Left lobe of liver (tissue), 2 donors: ENCODE data around the gene FMO2. TPM values are rescaled to one million over a fixed set of nuclear protein-coding genes. Genes with fewer than 3 reads are reported as not detected.
"Not testable (repeated sequence)": the region's sequence is repeated elsewhere in the genome, so short reads cannot be mapped to it uniquely, and the experiment has no call there.

Source experiments
- ATAC-seq: fragments of 200-7000 bp; cut with Tn5 transposase; one replicate; pipeline ENCODE4 v1.9.1; 2020; ENCODE audit warnings: mild to moderate bottlenecking, moderate library complexity
- DNase-seq: peaks from one replicate; pipeline ENCODE4 v3.0.0-alpha.2; 2020; ENCODE audit warnings: low spot score
- total RNA-seq: library from RNA; stranded (reverse); gene quantifications from one replicate; pipeline ENCODE4 v1.2.1, GENCODE V29; 2021
- donor health status: DM: no; HTN: no; CAD: no; lungs with moderate emphysema.
- donor health status: DM: no; HTN: yes; CAD: no.

Gene FMO2
- total RNA-seq, 1 donor from 2014 or later: 8.1 TPM

- no peak for ATAC-seq
These were observed 34.4 kb downstream of the FMO2 start for GRCh38 chr1:171219346-171220080.

GRCh38 chr1:171220081-171220420, 35.0 kb downstream of the FMO2 start:
- ATAC-seq: no peak
- no peak for DNase-seq

More at GRCh38 chr1:171219346-171220080, 34.4 kb downstream of the FMO2 start:
- DNase-seq: no peak

GRCh38 chr1:171220581-171221054, 35.5 kb downstream of the FMO2 start:
- no peak for ATAC-seq

GRCh38 chr1:171221665-171222591, 36.8 kb downstream of the FMO2 start:
- DNase-seq (no peak), ATAC-seq (no peak)

More at GRCh38 chr1:171220581-171221054, 35.5 kb downstream of the FMO2 start:
- no peak for DNase-seq

GRCh38 chr1:171222936-171223335, 37.8 kb downstream of the FMO2 start:
- DNase-seq (no peak), ATAC-seq (no peak)

- DNase-seq, ATAC-seq: not testable (repeated sequence)
These were observed 39.2 kb downstream of the FMO2 start for GRCh38 chr1:171224257-171224656.

GRCh38 chr1:171226747-171227370, 41.8 kb downstream of the FMO2 start:
- peak; percentile 52 for DNase-seq

GRCh38 chr1:171231326-171231725, 46.2 kb downstream of the FMO2 start:
- ATAC-seq (no peak), DNase-seq (no peak)

More at GRCh38 chr1:171226747-171227370, 41.8 kb downstream of the FMO2 start:
- ATAC-seq: peak; percentile 99

- no peak for DNase-seq
- no peak for ATAC-seq
These were observed 48.1 kb downstream of the FMO2 start for GRCh38 chr1:171233183-171233582.

- ATAC-seq: not testable (repeated sequence)
These were observed 51.1 kb downstream of the FMO2 start for GRCh38 chr1:171236231-171236630.

GRCh38 chr1:171243878-171244277, 58.8 kb downstream of the FMO2 start:
- no peak for DNase-seq

More at GRCh38 chr1:171236231-171236630, 51.1 kb downstream of the FMO2 start:
- not testable (repeated sequence) for DNase-seq

GRCh38 chr1:171245458-171246064, 60.5 kb downstream of the FMO2 start:
- DNase-seq: no peak
- ATAC-seq: peak; percentile 99

More at GRCh38 chr1:171243878-171244277, 58.8 kb downstream of the FMO2 start:
- ATAC-seq: no peak

- ATAC-seq (no peak), DNase-seq (no peak)
These were observed 62.4 kb downstream of the FMO2 start for GRCh38 chr1:171247501-171247900.

GRCh38 chr1:171248302-171248701, 63.2 kb downstream of the FMO2 start, which contains the start of gene FMO1:
Gene FMO1, plus strand, starts transcription at chr1:171248494. Its CDS starts 9,594 bp downstream, at chr1:171258088.
- ATAC-seq: peak; percentile 16
- DNase-seq: no peak

- DNase-seq (no peak), ATAC-seq (no peak)
These were observed 63.7 kb downstream of the FMO2 start for GRCh38 chr1:171248841-171249240.

GRCh38 chr1:171250263-171250662, 65.2 kb downstream of the FMO2 start:
- DNase-seq (no peak), ATAC-seq (no peak)

GRCh38 chr1:171251042-171251951, 66.2 kb downstream of the FMO2 start:
- ATAC-seq (peak; percentile 81), DNase-seq (no peak)

- ATAC-seq (no peak), DNase-seq (no peak)
These were observed 66.8 kb downstream of the FMO2 start for GRCh38 chr1:171251952-171252300.

GRCh38 chr1:171252482-171252881, 67.4 kb downstream of the FMO2 start:
- no peak for ATAC-seq
- no peak for DNase-seq

GRCh38 chr1:171254859-171255258, 69.8 kb downstream of the FMO2 start:
- ATAC-seq (no peak), DNase-seq (no peak)
